SK-N-SH treated with all-trans-retinoic acid at 6 μM for 48 hours (cell line): ENCODE measurements around the gene COL19A1.

Experiments
- ATAC-seq: fragments of 200-7000 bp; cut with Tn5 transposase; 3 replicates; pipeline ENCODE4 v1.9.1; 2020; ENCODE audit warnings: mild to moderate bottlenecking, moderate library complexity
- ARNTL ChIP-seq: fragments of 450-650 bp; formaldehyde crosslinking; IDR thresholded peaks from 2 replicates; pipeline ENCODE4 v1.5.0; 2020; ENCODE audit warnings: low read depth, mild to moderate bottlenecking, moderate library complexity, borderline replicate concordance
- BACH2 ChIP-seq: fragments of 250-450 bp; sonication (Bioruptor Pico); IDR thresholded peaks from 2 replicates; pipeline ENCODE4 v1.9.0; 2021; ENCODE audit warnings: mild to moderate bottlenecking, borderline replicate concordance
- CREB5 ChIP-seq: fragments of 250-450 bp; sonication (Bioruptor Pico); IDR thresholded peaks from 2 replicates; pipeline ENCODE4 v1.5.1; 2020; ENCODE audit warnings: low read depth, mild to moderate bottlenecking, moderate library complexity
- CSDC2 ChIP-seq: fragments of 250-450 bp; sonication (Bioruptor Pico); IDR thresholded peaks from 2 replicates; pipeline ENCODE4 v1.5.0; 2020; ENCODE audit warnings: mild to moderate bottlenecking, moderate library complexity
- ESRRG ChIP-seq: fragments of 250-450 bp; sonication (Bioruptor Pico); IDR thresholded peaks from 2 replicates; pipeline ENCODE4 v1.6.1; 2021; ENCODE audit warnings: mild to moderate bottlenecking
- GLIS3 ChIP-seq: fragments of 250-450 bp; sonication (Bioruptor Pico); IDR thresholded peaks from 2 replicates; pipeline ENCODE4 v1.5.0; 2020; ENCODE audit warnings: mild to moderate bottlenecking, moderate library complexity
- ISL1 ChIP-seq: fragments of 250-450 bp; sonication (Bioruptor Pico); IDR thresholded peaks from 2 replicates; pipeline ENCODE4 v2.1.2; 2022; ENCODE audit warnings: mild to moderate bottlenecking, moderate library complexity
- OSR1 ChIP-seq: fragments of 250-450 bp; sonication (Bioruptor Pico); IDR thresholded peaks from 2 replicates; pipeline ENCODE4 v1.8.0; 2022; ENCODE audit warnings: moderate library complexity, mild to moderate bottlenecking, inconsistent platforms
- PATZ1 ChIP-seq: fragments of 250-450 bp; sonication (Bioruptor Pico); IDR thresholded peaks from 2 replicates; pipeline ENCODE4 v1.8.0; 2020; ENCODE audit warnings: mild to moderate bottlenecking, moderate library complexity, borderline replicate concordance
- PPARA ChIP-seq: fragments of 250-450 bp; sonication (Bioruptor Pico); IDR thresholded peaks from 2 replicates; pipeline ENCODE4 v1.5.0; 2020; ENCODE audit warnings: mild to moderate bottlenecking, borderline replicate concordance
- RARB ChIP-seq: fragments of 250-450 bp; sonication (Bioruptor Pico); IDR thresholded peaks from 2 replicates; pipeline ENCODE4 v1.8.0; 2021; ENCODE audit warnings: mild to moderate bottlenecking, moderate library complexity
- SNAI2 ChIP-seq: fragments of 250-450 bp; sonication (Bioruptor Pico); IDR thresholded peaks from 2 replicates; pipeline ENCODE4 v1.5.0; 2020; ENCODE audit warnings: mild to moderate bottlenecking, moderate library complexity
- TCF4 ChIP-seq: fragments of 250-450 bp; sonication (Bioruptor Pico); IDR thresholded peaks from 2 replicates; pipeline ENCODE4 v1.8.0; 2021; ENCODE audit warnings: mild to moderate bottlenecking, moderate library complexity, borderline replicate concordance
- TOX ChIP-seq: fragments of 250-450 bp; sonication (Bioruptor Pico); IDR thresholded peaks from 2 replicates; pipeline ENCODE4 v1.8.0; 2021; ENCODE audit warnings: mild to moderate bottlenecking, moderate library complexity, borderline replicate concordance
- TSHZ2 ChIP-seq: fragments of 250-450 bp; sonication (Bioruptor Pico); IDR thresholded peaks from 2 replicates; pipeline ENCODE4 v1.5.0; 2020; ENCODE audit warnings: mild to moderate bottlenecking, moderate library complexity
- ZC3H10 ChIP-seq: fragments of 250-450 bp; sonication (Bioruptor Pico); IDR thresholded peaks from 2 replicates; pipeline ENCODE4 v1.5.1; 2021; ENCODE audit warnings: mild to moderate bottlenecking, moderate library complexity
- ZFP3 ChIP-seq: fragments of 250-450 bp; sonication (Bioruptor Pico); IDR thresholded peaks from 2 replicates; pipeline ENCODE4 v1.5.0; 2020; ENCODE audit warnings: mild to moderate bottlenecking, moderate library complexity
- ZNF565 ChIP-seq: fragments of 450-650 bp; formaldehyde crosslinking; conservative IDR thresholded peaks from 2 replicates; pipeline ENCODE4 v1.5.0; 2020; ENCODE audit warnings: low read depth, mild to moderate bottlenecking, moderate library complexity
- ZNF70 ChIP-seq: fragments of 450-650 bp; formaldehyde crosslinking; IDR thresholded peaks from 2 replicates; pipeline ENCODE4 v1.5.0; 2020; ENCODE audit warnings: mild to moderate bottlenecking, moderate library complexity
- ZNF8 ChIP-seq: fragments of 450-650 bp; formaldehyde crosslinking; IDR thresholded peaks from 2 replicates; pipeline ENCODE4 v1.5.0; 2020; ENCODE audit warnings: mild to moderate bottlenecking, moderate library complexity
- TF ChIP-seq, protein P1 (sequence below): fragments of 250-450 bp; sonication (Bioruptor Pico); IDR thresholded peaks from 2 replicates; pipeline ENCODE4 v1.5.1; 2021; ENCODE audit warnings: mild to moderate bottlenecking, moderate library complexity
- TF ChIP-seq, protein P2 (sequence below): fragments of 250-450 bp; sonication (Bioruptor Pico); IDR thresholded peaks from 2 replicates; pipeline ENCODE4 v1.8.0; 2021; ENCODE audit warnings: low read depth, mild to moderate bottlenecking, moderate library complexity, borderline replicate concordance

COL19A1 gene

GRCh38 chr6:70246118-70246517 is 379.8 kb downstream of the COL19A1 start (continued):
- TF ChIP-seq TSHZ2 (CRISPR knock-in tag): no peak
- TF ChIP-seq OSR1 (CRISPR knock-in tag): no peak
- no peak for TF ChIP-seq ZFP3 (CRISPR knock-in tag)
- no peak for TF ChIP-seq PPARA (CRISPR knock-in tag)

- TF ChIP-seq ZNF8 (no peak), CSDC2 (CRISPR knock-in tag) (no peak), ESRRG (CRISPR knock-in tag) (no peak), ISL1 (no peak), TOX (CRISPR knock-in tag) (no peak), PPARA (CRISPR knock-in tag) (no peak), ZNF565 (CRISPR knock-in tag) (no peak)
- TF ChIP-seq, protein P1, sequence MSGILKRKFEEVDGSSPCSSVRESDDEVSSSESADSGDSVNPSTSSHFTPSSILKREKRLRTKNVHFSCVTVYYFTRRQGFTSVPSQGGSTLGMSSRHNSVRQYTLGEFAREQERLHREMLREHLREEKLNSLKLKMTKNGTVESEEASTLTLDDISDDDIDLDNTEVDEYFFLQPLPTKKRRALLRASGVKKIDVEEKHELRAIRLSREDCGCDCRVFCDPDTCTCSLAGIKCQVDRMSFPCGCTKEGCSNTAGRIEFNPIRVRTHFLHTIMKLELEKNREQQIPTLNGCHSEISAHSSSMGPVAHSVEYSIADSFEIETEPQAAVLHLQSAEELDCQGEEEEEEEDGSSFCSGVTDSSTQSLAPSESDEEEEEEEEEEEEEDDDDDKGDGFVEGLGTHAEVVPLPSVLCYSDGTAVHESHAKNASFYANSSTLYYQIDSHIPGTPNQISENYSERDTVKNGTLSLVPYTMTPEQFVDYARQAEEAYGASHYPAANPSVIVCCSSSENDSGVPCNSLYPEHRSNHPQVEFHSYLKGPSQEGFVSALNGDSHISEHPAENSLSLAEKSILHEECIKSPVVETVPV (CRISPR knock-in tag): no peak
- TF ChIP-seq, all 23 proteins: peak for 0
- no peak for ATAC-seq
Measured at GRCh38 chr6:70252604-70253003, 386.2 kb downstream of the COL19A1 start.

- no peak for TF ChIP-seq RARB
- TF ChIP-seq ISL1: no peak
- no peak for TF ChIP-seq ZNF565 (CRISPR knock-in tag)
- no peak for TF ChIP-seq ZNF8
- TF ChIP-seq BACH2 (CRISPR knock-in tag): no peak
- TF ChIP-seq, protein P1 (CRISPR knock-in tag): no peak
- no peak for TF ChIP-seq PATZ1 (CRISPR knock-in tag)
- no peak for TF ChIP-seq PPARA (CRISPR knock-in tag)
- TF ChIP-seq ZC3H10 (CRISPR knock-in tag): no peak
- TF ChIP-seq, protein P2, sequence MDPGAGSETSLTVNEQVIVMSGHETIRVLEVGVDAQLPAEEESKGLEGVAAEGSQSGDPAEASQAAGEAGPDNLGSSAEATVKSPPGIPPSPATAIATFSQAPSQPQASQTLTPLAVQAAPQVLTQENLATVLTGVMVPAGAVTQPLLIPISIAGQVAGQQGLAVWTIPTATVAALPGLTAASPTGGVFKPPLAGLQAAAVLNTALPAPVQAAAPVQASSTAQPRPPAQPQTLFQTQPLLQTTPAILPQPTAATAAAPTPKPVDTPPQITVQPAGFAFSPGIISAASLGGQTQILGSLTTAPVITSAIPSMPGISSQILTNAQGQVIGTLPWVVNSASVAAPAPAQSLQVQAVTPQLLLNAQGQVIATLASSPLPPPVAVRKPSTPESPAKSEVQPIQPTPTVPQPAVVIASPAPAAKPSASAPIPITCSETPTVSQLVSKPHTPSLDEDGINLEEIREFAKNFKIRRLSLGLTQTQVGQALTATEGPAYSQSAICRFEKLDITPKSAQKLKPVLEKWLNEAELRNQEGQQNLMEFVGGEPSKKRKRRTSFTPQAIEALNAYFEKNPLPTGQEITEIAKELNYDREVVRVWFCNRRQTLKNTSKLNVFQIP (CRISPR knock-in tag): no peak
- TF ChIP-seq CREB5 (CRISPR knock-in tag): no peak
- no peak for TF ChIP-seq GLIS3
- no peak for TF ChIP-seq TSHZ2 (CRISPR knock-in tag)
- no peak for TF ChIP-seq OSR1 (CRISPR knock-in tag)
- TF ChIP-seq ARNTL (CRISPR knock-in tag): no peak
- no peak for TF ChIP-seq SNAI2 (CRISPR knock-in tag)
- TF ChIP-seq ESRRG (CRISPR knock-in tag): no peak
- no peak for TF ChIP-seq TCF4 (CRISPR knock-in tag)
- no peak for TF ChIP-seq ZNF70 (CRISPR knock-in tag)
Measured at GRCh38 chr6:70253923-70254322, 387.6 kb downstream of the COL19A1 start.

More at GRCh38 chr6:70253923-70254322, 387.6 kb downstream of the COL19A1 start:
- ATAC-seq: no peak
